K562 (cell line): ENCODE measurements around the gene TMCO1. TPM values are rescaled to one million over a fixed set of nuclear protein-coding genes. Genes with fewer than 3 reads are reported as not detected.
A peak's percentile ranks its signal among the peaks of the same experiment; 100 is the strongest.

ENCODE experiments used
- CBX2 ChIP-seq: fragments of 200-600 bp; sonication (generic); IDR thresholded peaks from one replicate; pipeline ENCODE4 v1.6.1; 2012; ENCODE audit warnings: mild to moderate bottlenecking, low read length, inconsistent platforms; ENCODE audit not compliant: insufficient read depth, poor library complexity, severe bottlenecking
- FOXA1 ChIP-seq: fragments of 450-650 bp; IDR thresholded peaks from 2 replicates; pipeline ENCODE4 v1.6.1; 2016; ENCODE audit warnings: mild to moderate bottlenecking, borderline replicate concordance
- FOXA3 ChIP-seq, 2 experiments: fragments of 450-650 bp in 1 of 2; sonication (generic) in 1 of 2; formaldehyde crosslinking; IDR thresholded peaks in 1 of 2; conservative IDR thresholded peaks in 1 of 2; 2 replicates each; pipeline versions ENCODE4 v1.4.0 to v1.8.0; 2020 to 2022; ENCODE audit warnings: mild to moderate bottlenecking in 2 of 2, missing genetic modification reagents in 1 of 2
- GABPB2 ChIP-seq: fragments of 250-450 bp; sonication (Bioruptor Pico); conservative IDR thresholded peaks from 2 replicates; pipeline ENCODE4 v1.5.1; 2021; ENCODE audit warnings: mild to moderate bottlenecking
- HMG20A ChIP-seq: fragments of 450-650 bp; formaldehyde crosslinking; conservative IDR thresholded peaks from 2 replicates; pipeline ENCODE4 v1.4.0; 2020; ENCODE audit warnings: mild to moderate bottlenecking, mixed read lengths
- ILK ChIP-seq: fragments of 450-650 bp; IDR thresholded peaks from 2 replicates; pipeline ENCODE4 v1.6.1; 2016; ENCODE audit warnings: missing genetic modification characterization, low read depth, mild to moderate bottlenecking, missing compliant biosample characterization, moderate library complexity, borderline replicate concordance
- IRF2 ChIP-seq: sonication (generic); formaldehyde crosslinking; IDR thresholded peaks from 2 replicates; pipeline ENCODE4 v1.8.1; 2022; ENCODE audit warnings: mild to moderate bottlenecking, missing genetic modification reagents
- LEF1 ChIP-seq: fragments of 450-650 bp; IDR thresholded peaks from 2 replicates; pipeline ENCODE4 v1.6.1; 2016; ENCODE audit warnings: mild to moderate bottlenecking
- MAFF ChIP-seq: IDR thresholded peaks from 2 replicates; pipeline ENCODE4 v1.6.1; 2012; ENCODE audit warnings: low read length, improper control_type of control experiment
- MAFG ChIP-seq: fragments of 450-650 bp; conservative IDR thresholded peaks from 2 replicates; pipeline ENCODE4 v1.6.1; 2016; ENCODE audit warnings: missing genetic modification characterization, missing compliant biosample characterization
- MAFK ChIP-seq: IDR thresholded peaks from 2 replicates; pipeline ENCODE4 v1.6.1; 2011; ENCODE audit warnings: low read length, improper control_type of control experiment
- PHTF2 ChIP-seq: fragments of 250-450 bp; sonication (Bioruptor Pico); IDR thresholded peaks from 2 replicates; pipeline ENCODE4 v1.5.0; 2021; ENCODE audit warnings: mild to moderate bottlenecking
- RB1 ChIP-seq: fragments of 450-650 bp; IDR thresholded peaks from 2 replicates; pipeline ENCODE4 v1.6.1; 2017; ENCODE audit warnings: low read depth, mild to moderate bottlenecking
- YY1 ChIP-seq, 3 experiments: IDR thresholded peaks; 2 replicates each; pipeline ENCODE4 v1.6.1; 2011; ENCODE audit warnings: low read length in 2 of 3, mild to moderate bottlenecking in 2 of 3, moderate library complexity in 2 of 3, borderline replicate concordance in 1 of 3, control low read depth in 1 of 3, low read depth in 1 of 3; ENCODE audit not compliant: insufficient read depth in 3 of 3, insufficient replicate concordance in 2 of 3, control insufficient read depth in 1 of 3, insufficient read length in 1 of 3; ENCODE audit errors: extremely low read depth in 1 of 3
- ZNF217 ChIP-seq: sonication (generic); formaldehyde crosslinking; IDR thresholded peaks from 2 replicates; pipeline ENCODE4 v1.8.0; 2022; ENCODE audit warnings: mild to moderate bottlenecking, missing genetic modification reagents
- ZNF263 ChIP-seq: sonication (generic); formaldehyde crosslinking; IDR thresholded peaks from 2 replicates; pipeline ENCODE4 v1.8.0; 2022; ENCODE audit warnings: mild to moderate bottlenecking, missing genetic modification reagents, borderline replicate concordance
- polyA plus RNA-seq, 8 experiments: library from polyadenylated mRNA; depleted of rRNA in 4 of 8; stranded (reverse) in 5 of 8; unstranded in 3 of 8; fragments of >200 nt; fragmentation: Nextera tagmentation in 2 of 8; fragmentation: Illumina TruSeq in 1 of 8; extraction: Ambion mirVana in 2 of 8; extraction: Trizol in 1 of 8; gene quantifications; 2 replicates each; pipeline versions ENCODE4 v1.2.1 to v1.2.3, GENCODE V29; 2011 to 2014; ENCODE audit warnings: inconsistent platforms in 1 of 8, missing spikeins in 1 of 8
- total RNA-seq, 7 experiments: library from RNA; depleted of rRNA in 6 of 7; stranded (reverse); fragments of >200 nt in 6 of 7; fragmentation: Illumina TruSeq in 2 of 7; extraction: Trizol in 2 of 7; gene quantifications; 2 replicates each; pipeline versions ENCODE4 v1.2.1 to v1.2.3, GENCODE V29; 2011 to 2021; ENCODE audit warnings: low replicate concordance in 1 of 7
- TF ChIP-seq, protein P1 (sequence below): sonication (generic); formaldehyde crosslinking; IDR thresholded peaks from 2 replicates; pipeline ENCODE4 v1.8.1; 2023; ENCODE audit warnings: mild to moderate bottlenecking, missing genetic modification reagents
- TF ChIP-seq, protein P2 (sequence below): fragments of 450-650 bp; IDR thresholded peaks from 2 replicates; pipeline ENCODE4 v1.6.1; 2016; ENCODE audit warnings: antibody characterized with exemption
- TF ChIP-seq, protein P3 (sequence below): fragments of 250-450 bp; sonication (Bioruptor Pico); IDR thresholded peaks from 2 replicates; pipeline ENCODE4 v1.4.0; 2020; ENCODE audit warnings: mild to moderate bottlenecking, moderate library complexity, borderline replicate concordance

Gene TMCO1
- total and polyA plus RNA-seq, 9 of the 15 experiments (the other 6 are each of a cell fraction or from before 2014, with no cell fraction given): 69.3 to 561 (median 175) TPM

DNA sequence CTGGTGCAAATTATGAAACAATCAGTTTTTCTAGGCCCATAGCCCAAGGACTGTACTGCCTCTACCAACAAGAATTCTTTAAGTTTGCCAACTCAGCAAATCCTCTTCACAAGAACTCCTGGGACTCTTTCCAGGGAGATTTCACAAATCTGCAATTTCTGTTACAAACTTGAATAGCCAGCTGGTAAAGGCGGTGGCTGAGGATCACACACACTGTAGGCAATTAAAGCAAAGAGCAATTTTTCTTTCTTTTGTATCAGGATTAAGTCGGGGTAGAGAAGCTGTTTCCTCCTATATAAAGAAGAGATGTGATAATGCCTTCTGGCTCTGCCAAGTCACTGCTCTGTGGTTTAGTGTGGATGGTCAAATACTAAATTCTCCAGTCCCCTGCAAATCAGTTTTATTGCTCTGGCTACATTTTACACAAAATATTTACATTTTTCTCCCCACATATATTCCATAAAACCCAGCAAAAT lies 72.0 kb downstream of the TMCO1 start (continued):
- TF ChIP-seq FOXA3 (CRISPR knock-in tag; conservative IDR thresholded peaks at IDR 0.05 in 1 of 2, IDR thresholded peaks at IDR 0.05 in 1 of 2): no peak
- TF ChIP-seq, protein P1, sequence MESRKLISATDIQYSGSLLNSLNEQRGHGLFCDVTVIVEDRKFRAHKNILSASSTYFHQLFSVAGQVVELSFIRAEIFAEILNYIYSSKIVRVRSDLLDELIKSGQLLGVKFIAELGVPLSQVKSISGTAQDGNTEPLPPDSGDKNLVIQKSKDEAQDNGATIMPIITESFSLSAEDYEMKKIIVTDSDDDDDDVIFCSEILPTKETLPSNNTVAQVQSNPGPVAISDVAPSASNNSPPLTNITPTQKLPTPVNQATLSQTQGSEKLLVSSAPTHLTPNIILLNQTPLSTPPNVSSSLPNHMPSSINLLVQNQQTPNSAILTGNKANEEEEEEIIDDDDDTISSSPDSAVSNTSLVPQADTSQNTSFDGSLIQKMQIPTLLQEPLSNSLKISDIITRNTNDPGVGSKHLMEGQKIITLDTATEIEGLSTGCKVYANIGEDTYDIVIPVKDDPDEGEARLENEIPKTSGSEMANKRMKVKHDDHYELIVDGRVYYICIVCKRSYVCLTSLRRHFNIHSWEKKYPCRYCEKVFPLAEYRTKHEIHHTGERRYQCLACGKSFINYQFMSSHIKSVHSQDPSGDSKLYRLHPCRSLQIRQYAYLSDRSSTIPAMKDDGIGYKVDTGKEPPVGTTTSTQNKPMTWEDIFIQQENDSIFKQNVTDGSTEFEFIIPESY (CRISPR knock-in tag): no peak
- TF ChIP-seq, protein P2, sequence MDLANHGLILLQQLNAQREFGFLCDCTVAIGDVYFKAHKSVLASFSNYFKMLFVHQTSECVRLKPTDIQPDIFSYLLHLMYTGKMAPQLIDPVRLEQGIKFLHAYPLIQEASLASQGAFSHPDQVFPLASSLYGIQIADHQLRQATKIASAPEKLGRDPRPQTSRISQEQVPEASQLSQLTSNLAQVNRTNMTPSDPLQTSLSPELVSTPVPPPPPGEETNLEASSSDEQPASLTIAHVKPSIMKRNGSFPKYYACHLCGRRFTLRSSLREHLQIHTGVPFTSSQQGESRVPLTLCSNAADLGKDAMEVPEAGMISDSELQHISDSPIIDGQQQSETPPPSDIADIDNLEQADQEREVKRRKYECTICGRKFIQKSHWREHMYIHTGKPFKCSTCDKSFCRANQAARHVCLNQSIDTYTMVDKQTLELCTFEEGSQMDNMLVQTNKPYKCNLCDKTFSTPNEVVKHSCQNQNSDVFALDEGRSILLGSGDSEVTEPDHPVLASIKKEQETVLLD: no peak
- TF ChIP-seq YY1 (IDR thresholded peaks at IDR 0.05; ENCODE audit: borderline replicate concordance in 1 of 3, control insufficient read depth in 1 of 3, extremely low read depth in 1 of 3, insufficient read depth in 3 of 3, insufficient read length in 1 of 3, insufficient replicate concordance in 2 of 3, low read depth in 1 of 3, low read length in 2 of 3): no peak
- TF ChIP-seq LEF1: no peak
- no peak for TF ChIP-seq ZNF263 (CRISPR knock-in tag)
- no peak for TF ChIP-seq PHTF2 (CRISPR knock-in tag)
- TF ChIP-seq MAFF: peak; percentile 99
- TF ChIP-seq HMG20A (CRISPR knock-in tag): no peak
- peak; percentile 98 for TF ChIP-seq MAFG (tag)
- no peak for TF ChIP-seq ZNF217 (CRISPR knock-in tag)
- no peak for TF ChIP-seq CBX2
- TF ChIP-seq MAFK: peak; percentile 99
- no peak for TF ChIP-seq IRF2 (CRISPR knock-in tag)
- TF ChIP-seq, protein P3, sequence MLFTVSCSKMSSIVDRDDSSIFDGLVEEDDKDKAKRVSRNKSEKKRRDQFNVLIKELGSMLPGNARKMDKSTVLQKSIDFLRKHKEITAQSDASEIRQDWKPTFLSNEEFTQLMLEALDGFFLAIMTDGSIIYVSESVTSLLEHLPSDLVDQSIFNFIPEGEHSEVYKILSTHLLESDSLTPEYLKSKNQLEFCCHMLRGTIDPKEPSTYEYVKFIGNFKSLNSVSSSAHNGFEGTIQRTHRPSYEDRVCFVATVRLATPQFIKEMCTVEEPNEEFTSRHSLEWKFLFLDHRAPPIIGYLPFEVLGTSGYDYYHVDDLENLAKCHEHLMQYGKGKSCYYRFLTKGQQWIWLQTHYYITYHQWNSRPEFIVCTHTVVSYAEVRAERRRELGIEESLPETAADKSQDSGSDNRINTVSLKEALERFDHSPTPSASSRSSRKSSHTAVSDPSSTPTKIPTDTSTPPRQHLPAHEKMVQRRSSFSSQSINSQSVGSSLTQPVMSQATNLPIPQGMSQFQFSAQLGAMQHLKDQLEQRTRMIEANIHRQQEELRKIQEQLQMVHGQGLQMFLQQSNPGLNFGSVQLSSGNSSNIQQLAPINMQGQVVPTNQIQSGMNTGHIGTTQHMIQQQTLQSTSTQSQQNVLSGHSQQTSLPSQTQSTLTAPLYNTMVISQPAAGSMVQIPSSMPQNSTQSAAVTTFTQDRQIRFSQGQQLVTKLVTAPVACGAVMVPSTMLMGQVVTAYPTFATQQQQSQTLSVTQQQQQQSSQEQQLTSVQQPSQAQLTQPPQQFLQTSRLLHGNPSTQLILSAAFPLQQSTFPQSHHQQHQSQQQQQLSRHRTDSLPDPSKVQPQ (CRISPR knock-in tag): no peak
- TF ChIP-seq FOXA1: no peak
- no peak for TF ChIP-seq RB1
- no peak for TF ChIP-seq GABPB2 (CRISPR knock-in tag)
- TF ChIP-seq ILK (tag): no peak
